H1 (cell line): ENCODE measurements around the gene RNF183. TPM values are rescaled to one million over a fixed set of nuclear protein-coding genes. Genes with fewer than 3 reads are reported as not detected.

Source experiments
- BRCA1 ChIP-seq: IDR thresholded peaks from 2 replicates; pipeline ENCODE4 v1.6.1; 2012; ENCODE audit warnings: low read depth, low read length, improper control_type of control experiment
- CEBPB ChIP-seq: IDR thresholded peaks from 2 replicates; pipeline ENCODE4 v1.6.1; 2012; ENCODE audit warnings: low read depth, low read length
- CHD2 ChIP-seq: IDR thresholded peaks from 2 replicates; pipeline ENCODE4 v1.6.1; 2012; ENCODE audit warnings: low read length, improper control_type of control experiment
- CTBP2 ChIP-seq: IDR thresholded peaks from 2 replicates; pipeline ENCODE4 v1.7.0; 2011; ENCODE audit warnings: borderline replicate concordance, mild to moderate bottlenecking, moderate library complexity, mixed read lengths, low read length; ENCODE audit not compliant: insufficient read depth, insufficient read length
- JUND ChIP-seq: IDR thresholded peaks from 2 replicates; pipeline ENCODE4 v1.6.1; 2011; ENCODE audit warnings: mild to moderate bottlenecking, improper control_type of control experiment, low read length
- NRF1 ChIP-seq: IDR thresholded peaks from 2 replicates; pipeline ENCODE4 v1.6.1; 2011; ENCODE audit warnings: mild to moderate bottlenecking, low read depth, low read length, improper control_type of control experiment
- SIN3A ChIP-seq, 2 experiments: IDR thresholded peaks in 1 of 2; conservative IDR thresholded peaks in 1 of 2; 2 replicates each; pipeline ENCODE4 v1.6.1; 2011 to 2012; ENCODE audit warnings: low read length in 2 of 2, improper control_type of control experiment in 1 of 2, low read depth in 1 of 2, mild to moderate bottlenecking in 1 of 2
- SIX5 ChIP-seq: IDR thresholded peaks from 2 replicates; pipeline ENCODE4 v1.6.1; 2011; ENCODE audit warnings: mild to moderate bottlenecking, low read depth, low read length
- polyA plus RNA-seq, 7 experiments: library from polyadenylated mRNA; depleted of rRNA in 3 of 7; stranded (reverse) in 5 of 7; unstranded in 2 of 7; fragments of >200 nt in 5 of 7; fragments of 200-250 nt in 2 of 7; gene quantifications; 1 replicate in 5 of 7; 2 replicates in 1 of 7; 4 replicates in 1 of 7; pipeline versions ENCODE4 v1.2.1 to v1.2.3, GENCODE V29; 2011 to 2013; ENCODE audit warnings: missing spikeins in 2 of 7, mixed read lengths in 2 of 7
- total RNA-seq: library from RNA; stranded (reverse); fragmentation: NEBNext Ultra II Directional; extraction: Animal tissue kit (Norgen Biotek cat#: 25700); gene quantifications from 2 replicates; pipeline ENCODE4 v1.2.1, GENCODE V29; 2021
- TF ChIP-seq, protein P1 (sequence below): IDR thresholded peaks from 2 replicates; pipeline ENCODE4 v1.6.1; 2012; ENCODE audit warnings: low read length, inconsistent platforms

Gene RNF183
- total and polyA plus RNA-seq, 2 of the 8 experiments (the other 6 are each of a cell fraction or from before 2014, with no cell fraction given), result 0.15 TPM; not detected in 1

DNA sequence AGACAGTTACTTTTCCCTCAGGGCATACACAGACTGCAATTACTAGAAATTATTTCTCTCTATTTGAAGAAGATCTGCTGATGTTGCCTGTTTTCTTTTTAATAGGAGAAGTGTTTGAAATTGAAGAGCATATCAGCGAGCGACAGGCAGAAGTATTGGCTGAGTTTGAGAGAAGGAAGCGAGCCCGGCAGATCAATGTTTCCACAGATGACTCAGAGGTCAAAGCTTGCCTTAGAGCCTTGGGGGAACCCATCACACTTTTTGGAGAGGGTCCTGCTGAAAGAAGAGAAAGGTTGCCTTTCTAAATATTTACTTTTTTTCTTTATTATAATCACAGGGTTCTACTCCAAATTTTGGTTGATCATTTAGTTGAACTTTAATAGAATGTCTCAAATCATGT lies 24.3 kb downstream of the RNF183 start (continued):
- TF ChIP-seq, protein P1, sequence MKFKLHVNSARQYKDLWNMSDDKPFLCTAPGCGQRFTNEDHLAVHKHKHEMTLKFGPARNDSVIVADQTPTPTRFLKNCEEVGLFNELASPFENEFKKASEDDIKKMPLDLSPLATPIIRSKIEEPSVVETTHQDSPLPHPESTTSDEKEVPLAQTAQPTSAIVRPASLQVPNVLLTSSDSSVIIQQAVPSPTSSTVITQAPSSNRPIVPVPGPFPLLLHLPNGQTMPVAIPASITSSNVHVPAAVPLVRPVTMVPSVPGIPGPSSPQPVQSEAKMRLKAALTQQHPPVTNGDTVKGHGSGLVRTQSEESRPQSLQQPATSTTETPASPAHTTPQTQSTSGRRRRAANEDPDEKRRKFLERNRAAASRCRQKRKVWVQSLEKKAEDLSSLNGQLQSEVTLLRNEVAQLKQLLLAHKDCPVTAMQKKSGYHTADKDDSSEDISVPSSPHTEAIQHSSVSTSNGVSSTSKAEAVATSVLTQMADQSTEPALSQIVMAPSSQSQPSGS, result no peak
- TF ChIP-seq BRCA1 (no peak), SIX5 (no peak), NRF1 (no peak), JUND (no peak), CHD2 (no peak), SIN3A (conservative IDR thresholded peaks at IDR 0.05 in 1 of 2, IDR thresholded peaks at IDR 0.05 in 1 of 2; ENCODE audit: low read depth in 1 of 2, low read length in 2 of 2) (no peak), CTBP2 (no peak), CEBPB (no peak)
- TF ChIP-seq, all 59 proteins: peak for 0
